HG02943 (cell line): ENCODE measurements around the gene PCDHA1.
"Not testable (repeated sequence)": the region's sequence is repeated elsewhere in the genome, so short reads cannot be mapped to it uniquely, and the experiment has no call there.

Experiments used
- ATAC-seq: cut with Tn5 transposase; IDR thresholded peaks from one replicate; pipeline ENCODE4 v1.9.1; 2021; ENCODE audit warnings: mild to moderate bottlenecking, low read depth, moderate library complexity; ENCODE audit not compliant: unreplicated experiment

The PCDHA1 gene

DNA sequence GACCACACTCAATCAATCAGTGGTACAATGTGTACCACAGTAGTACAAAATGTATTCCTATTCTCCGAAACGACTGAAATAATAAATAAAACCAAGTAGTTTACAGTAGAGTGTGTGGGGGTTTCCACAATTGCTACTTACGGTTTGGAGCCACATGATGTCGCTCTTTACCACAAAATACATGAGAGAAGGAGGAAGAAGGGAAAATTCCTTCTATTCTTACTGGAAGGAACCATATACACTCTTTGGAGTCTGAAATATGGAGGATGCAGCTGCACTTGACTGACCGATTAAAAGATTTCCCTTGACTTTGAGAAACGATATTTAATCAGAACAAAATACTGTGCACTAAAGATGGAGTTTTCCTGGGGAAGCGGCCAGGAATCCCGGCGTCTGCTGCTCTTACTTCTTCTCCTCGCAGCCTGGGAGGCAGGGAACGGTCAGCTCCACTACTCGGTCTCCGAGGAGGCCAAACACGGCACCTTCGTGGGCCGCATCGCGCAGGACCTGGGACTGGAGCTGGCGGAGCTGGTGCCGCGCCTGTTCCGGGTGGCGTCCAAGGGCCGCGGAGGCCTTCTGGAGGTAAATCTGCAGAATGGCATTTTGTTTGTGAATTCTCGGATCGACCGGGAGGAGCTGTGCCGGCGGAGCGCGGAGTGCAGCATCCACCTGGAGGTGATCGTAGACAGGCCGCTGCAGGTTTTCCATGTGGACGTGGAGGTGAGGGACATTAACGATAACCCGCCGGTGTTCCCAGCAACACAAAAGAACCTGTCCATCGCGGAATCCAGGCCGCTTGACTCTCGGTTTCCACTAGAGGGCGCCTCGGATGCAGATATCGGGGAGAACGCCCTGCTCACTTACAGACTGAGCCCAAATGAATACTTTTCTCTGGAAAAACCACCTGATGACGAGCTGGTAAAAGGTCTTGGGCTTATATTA is 21.2 kb downstream of the PCDHA1 start, which contains the start of gene PCDHA4:
TSS of gene PCDHA4 (plus strand) at position 235 of the 942 bp plus-strand sequence.
- ATAC-seq = no peak

- ATAC-seq = not testable (repeated sequence)
Measured at GRCh38 chr5:140808241-140808888, 22.4 kb downstream of the PCDHA1 start.

DNA sequence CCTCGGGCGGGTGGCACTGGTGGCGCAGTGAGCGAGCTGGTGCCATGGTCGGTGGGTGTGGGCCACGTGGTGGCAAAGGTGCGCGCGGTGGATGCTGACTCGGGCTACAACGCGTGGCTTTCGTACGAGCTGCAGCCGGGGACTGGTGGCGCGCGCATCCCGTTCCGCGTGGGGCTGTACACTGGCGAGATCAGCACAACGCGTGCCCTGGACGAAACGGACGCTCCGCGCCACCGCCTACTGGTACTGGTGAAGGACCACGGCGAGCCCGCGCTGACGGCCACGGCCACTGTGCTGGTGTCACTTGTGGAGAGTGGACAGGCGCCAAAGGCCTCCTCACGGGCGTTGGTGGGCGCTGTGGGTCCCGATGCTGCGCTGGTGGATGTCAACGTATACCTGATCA is 22.9 kb downstream of the PCDHA1 start:
- ATAC-seq = no peak

GRCh38 chr5:140821375-140822280 is 35.7 kb downstream of the PCDHA1 start, which contains the start of gene PCDHA5:
Gene PCDHA5, plus strand, starts transcription at chr5:140821613.
- no peak for ATAC-seq

DNA sequence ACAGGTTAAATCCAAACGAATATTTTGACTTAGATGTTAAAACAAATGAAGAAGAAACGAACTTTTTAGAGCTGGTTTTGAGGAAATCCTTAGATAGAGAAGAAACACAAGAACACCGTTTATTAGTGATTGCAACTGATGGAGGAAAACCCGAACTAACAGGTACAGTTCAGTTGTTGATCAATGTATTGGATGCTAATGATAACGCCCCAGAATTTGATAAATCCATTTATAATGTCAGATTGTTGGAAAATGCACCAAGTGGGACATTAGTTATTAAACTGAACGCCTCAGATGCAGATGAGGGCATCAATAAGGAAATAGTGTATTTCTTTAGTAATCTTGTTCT is 36.3 kb downstream of the PCDHA1 start:
- no peak for ATAC-seq

GRCh38 chr5:140822969-140823368 is 37.0 kb downstream of the PCDHA1 start:
- not testable (repeated sequence) for ATAC-seq

DNA sequence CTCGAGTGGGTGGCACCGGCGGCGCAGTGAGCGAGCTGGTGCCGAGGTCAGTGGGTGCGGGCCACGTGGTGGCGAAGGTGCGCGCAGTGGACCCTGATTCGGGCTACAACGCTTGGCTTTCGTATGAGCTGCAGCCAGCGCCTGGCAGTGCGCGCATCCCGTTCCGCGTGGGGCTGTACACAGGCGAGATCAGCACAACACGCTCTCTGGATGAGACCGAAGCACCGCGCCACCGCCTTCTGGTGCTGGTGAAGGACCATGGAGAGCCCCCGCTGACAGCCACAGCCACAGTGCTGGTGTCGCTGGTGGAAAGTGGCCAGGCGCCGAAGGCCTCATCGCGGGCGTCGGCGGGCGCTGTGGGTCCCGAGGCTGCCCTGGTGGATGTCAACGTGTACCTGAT is 37.5 kb downstream of the PCDHA1 start:
- no peak for ATAC-seq

DNA sequence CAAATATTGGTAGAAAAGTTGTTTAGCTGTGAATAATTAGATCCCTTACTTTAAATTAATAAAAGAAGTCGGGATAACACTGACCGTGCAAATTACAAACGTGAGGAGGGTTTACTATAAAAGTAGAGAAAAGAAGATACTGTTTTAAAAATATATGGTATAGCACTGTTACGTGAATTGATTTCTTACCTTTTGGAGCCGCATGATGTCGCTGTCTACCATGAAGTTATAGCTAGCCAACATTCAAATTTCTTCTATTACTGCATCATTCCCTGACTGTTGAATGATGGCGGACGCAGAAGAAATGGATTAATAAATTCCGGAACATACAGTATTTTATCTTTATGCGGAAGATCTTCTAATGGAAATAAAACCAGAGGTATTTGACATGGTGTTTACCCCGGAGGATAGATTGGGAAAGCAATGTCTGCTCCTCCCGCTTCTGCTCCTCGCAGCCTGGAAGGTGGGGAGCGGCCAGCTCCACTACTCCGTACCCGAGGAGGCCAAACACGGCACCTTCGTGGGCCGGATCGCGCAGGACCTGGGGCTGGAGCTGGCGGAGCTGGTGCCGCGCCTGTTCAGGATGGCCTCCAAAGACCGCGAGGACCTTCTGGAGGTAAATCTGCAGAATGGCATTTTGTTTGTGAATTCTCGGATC is 41.9 kb downstream of the PCDHA1 start, which contains the start of gene PCDHA6:
TSS of gene PCDHA6 (plus strand) at position 257 of the 658 bp plus-strand sequence. CDS start at position 389, 132 bp downstream.
- no peak for ATAC-seq

DNA sequence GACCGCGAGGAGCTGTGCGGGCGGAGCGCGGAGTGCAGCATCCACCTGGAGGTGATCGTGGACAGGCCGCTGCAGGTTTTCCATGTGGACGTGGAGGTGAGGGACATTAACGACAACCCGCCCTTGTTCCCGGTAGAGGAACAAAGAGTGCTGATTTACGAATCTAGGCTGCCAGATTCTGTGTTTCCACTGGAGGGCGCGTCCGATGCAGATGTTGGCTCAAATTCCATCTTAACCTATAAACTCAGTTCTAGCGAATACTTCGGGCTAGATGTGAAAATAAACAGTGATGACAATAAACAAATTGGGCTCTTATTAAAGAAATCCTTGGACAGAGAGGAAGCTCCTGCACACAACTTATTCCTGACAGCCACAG is 42.4 kb downstream of the PCDHA1 start:
- ATAC-seq = no peak

DNA sequence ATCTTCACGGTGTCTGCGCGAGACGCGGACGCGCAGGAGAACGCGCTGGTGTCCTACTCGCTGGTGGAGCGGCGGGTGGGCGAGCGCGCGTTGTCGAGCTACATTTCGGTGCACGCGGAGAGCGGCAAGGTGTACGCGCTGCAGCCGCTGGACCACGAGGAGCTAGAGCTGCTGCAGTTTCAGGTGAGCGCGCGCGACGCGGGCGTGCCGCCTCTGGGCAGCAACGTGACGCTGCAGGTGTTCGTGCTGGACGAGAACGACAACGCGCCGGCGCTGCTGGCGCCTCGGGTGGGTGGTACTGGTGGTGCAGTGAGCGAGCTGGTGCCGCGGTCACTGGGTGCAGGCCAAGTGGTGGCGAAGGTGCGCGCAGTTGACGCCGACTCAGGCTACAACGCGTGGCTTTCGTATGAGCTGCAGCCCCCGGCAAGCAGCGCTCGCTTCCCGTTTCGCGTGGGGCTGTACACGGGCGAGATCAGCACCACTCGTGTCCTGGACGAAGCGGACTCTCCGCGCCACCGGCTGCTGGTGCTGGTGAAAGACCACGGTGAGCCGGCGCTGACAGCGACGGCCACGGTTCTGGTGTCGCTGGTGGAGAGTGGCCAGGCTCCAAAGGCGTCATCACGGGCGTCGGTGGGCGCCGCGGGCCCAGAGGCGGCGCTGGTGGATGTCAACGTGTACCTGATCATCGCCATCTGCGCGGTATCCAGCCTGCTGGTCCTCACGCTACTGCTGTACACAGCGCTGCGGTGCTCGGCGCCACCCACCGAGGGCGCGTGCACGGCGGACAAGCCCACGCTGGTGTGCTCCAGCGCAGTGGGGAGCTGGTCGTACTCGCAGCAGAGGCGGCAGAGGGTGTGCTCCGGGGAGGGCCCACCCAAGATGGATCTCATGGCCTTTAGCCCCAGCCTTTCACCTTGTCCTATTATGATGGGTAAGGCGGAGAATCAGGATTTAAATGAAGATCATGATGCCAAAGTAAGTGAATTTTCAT is 43.9 kb downstream of the PCDHA1 start:
- not testable (repeated sequence) for ATAC-seq

DNA sequence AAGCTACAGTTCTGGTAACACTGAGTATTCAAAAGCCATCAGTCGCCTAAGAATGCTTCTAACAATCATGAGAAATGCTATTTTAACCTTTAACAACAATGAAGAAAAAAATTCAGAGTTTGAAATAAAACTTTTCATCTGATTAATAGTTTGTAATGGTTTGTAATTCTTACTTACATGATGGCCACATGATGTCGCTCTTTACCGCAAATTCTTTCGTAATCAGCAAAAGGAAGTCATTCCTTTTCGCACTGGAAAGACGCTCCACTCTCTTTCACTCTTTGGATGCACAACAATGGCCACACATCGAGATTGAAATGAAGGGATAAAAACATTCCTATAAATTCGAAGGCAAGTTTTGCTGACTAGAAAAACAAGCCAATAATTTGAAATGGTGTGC is 48.1 kb downstream of the PCDHA1 start, which contains the start of gene PCDHA7:
TSS of gene PCDHA7 (plus strand) at position 277 of the 400 bp plus-strand sequence. CDS start at position 392, 115 bp downstream.
- no peak for ATAC-seq

DNA sequence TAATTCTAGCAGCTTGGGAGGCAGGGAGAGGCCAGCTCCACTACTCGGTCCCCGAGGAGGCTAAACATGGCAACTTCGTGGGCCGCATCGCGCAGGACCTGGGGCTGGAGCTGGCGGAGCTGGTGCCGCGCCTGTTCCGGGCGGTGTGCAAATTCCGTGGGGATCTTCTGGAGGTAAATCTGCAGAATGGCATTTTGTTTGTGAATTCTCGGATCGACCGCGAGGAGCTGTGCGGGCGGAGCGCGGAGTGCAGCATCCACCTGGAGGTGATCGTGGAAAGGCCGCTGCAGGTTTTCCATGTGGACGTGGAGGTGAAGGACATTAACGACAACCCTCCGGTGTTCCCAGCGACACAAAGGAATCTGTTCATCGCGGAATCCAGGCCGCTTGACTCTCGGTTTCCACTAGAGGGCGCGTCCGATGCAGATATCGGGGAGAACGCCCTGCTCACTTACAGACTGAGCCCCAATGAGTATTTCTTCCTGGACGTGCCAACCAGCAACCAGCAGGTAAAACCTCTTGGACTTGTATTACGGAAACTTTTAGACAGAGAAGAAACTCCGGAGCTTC is 48.6 kb downstream of the PCDHA1 start:
- ATAC-seq = not testable (repeated sequence)

GRCh38 chr5:140835622-140836510 is 49.9 kb downstream of the PCDHA1 start:
- no peak for ATAC-seq

DNA sequence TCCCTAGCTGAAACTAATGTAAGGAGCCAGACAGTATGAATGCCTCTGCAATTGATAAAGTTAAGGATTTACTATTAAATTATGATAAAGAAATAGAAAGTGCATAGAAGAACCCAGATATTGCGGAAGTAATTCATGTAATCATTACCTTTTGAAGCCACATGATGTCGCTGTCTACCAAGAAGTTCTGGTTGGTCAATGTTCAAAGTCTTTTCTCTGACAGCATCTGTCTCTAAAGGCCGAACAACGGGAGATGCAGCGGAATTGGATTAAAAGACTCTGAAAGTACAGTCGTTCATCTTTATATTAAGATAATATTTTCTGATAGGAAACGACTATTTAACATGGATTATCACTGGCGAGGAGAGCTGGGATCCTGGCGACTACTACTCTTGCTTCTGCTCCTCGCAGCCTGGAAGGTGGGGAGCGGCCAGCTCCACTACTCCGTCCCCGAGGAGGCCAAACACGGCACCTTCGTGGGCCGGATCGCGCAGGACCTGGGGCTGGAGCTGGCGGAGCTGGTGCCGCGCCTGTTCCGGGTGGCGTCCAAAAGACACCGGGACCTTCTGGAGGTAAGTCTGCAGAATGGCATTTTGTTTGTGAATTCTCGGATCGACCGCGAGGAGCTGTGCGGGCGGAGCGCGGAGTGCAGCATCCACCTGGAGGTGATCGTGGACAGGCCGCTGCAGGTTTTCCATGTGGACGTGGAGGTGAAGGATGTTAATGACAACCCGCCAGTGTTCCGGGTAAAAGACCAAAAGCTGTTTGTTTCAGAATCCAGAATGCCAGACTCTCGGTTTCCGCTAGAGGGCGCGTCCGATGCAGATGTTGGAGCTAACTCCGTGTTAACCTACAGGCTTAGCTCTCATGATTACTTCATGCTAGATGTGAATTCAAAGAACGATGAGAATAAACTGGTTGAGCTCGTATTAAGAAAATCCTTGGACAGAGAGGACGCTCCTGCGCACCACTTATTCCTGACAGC is 55.3 kb downstream of the PCDHA1 start, which contains the start of gene PCDHA8:
TSS of gene PCDHA8 (plus strand) at position 210 of the 985 bp plus-strand sequence. CDS start at position 345, 135 bp downstream.
- ATAC-seq = no peak

- no peak for ATAC-seq
Measured at GRCh38 chr5:140842798-140843733, 57.1 kb downstream of the PCDHA1 start.
